GM23338 (cell line): ENCODE data around the gene ME2. TPM values are rescaled to one million over a fixed set of nuclear protein-coding genes. Genes with fewer than 3 reads are reported as not detected.

Experiments used
- ATAC-seq: fragments of 200-7000 bp; cut with Tn5 transposase; 3 replicates; pipeline ENCODE4 v1.9.1; 2020
- DNase-seq: peaks from one replicate; pipeline ENCODE4 v3.0.0-alpha.2; 2015; ENCODE audit warnings: low spot score
- H2AFZ ChIP-seq: fragments of 200-600 bp; sonication (generic); 2 replicates; pipeline ENCODE4 v1.8.0; 2016; ENCODE audit warnings: antibody characterized with exemption, mild to moderate bottlenecking, moderate library complexity
- H3F3A ChIP-seq: fragments of 200-600 bp; sonication (generic); replicated peaks from 2 replicates; pipeline ENCODE4 v1.8.0; 2017; ENCODE audit warnings: antibody characterized with exemption, mixed run types, low read depth
- H3K27ac ChIP-seq: fragments of 200-600 bp; sonication (generic); 2 replicates; pipeline ENCODE4 v1.6.1; 2016; ENCODE audit warnings: low read depth
- H3K27me3 ChIP-seq: fragments of 200-600 bp; sonication (generic); 2 replicates; pipeline ENCODE4 v1.8.0; 2016; ENCODE audit warnings: mild to moderate bottlenecking, mixed run types, moderate library complexity; ENCODE audit not compliant: insufficient read depth
- H3K36me3 ChIP-seq: fragments of 200-600 bp; sonication (generic); 2 replicates; pipeline ENCODE4 v1.8.0; 2016; ENCODE audit warnings: mild to moderate bottlenecking; ENCODE audit not compliant: insufficient read depth
- H3K4me1 ChIP-seq: fragments of 200-600 bp; sonication (generic); 2 replicates; pipeline ENCODE4 v1.8.0; 2016; ENCODE audit warnings: mild to moderate bottlenecking, moderate library complexity; ENCODE audit not compliant: insufficient read depth
- H3K4me2 ChIP-seq: fragments of 200-600 bp; sonication (generic); 2 replicates; pipeline ENCODE4 v1.7.1; 2017; ENCODE audit warnings: mixed run types
- H3K4me3 ChIP-seq: fragments of 200-600 bp; sonication (generic); 2 replicates; pipeline ENCODE4 v1.6.1; 2016; ENCODE audit warnings: mixed run types
- H3K79me2 ChIP-seq: fragments of 200-600 bp; sonication (generic); replicated peaks from 2 replicates; pipeline ENCODE4 v1.8.0; 2017; ENCODE audit warnings: mild to moderate bottlenecking; ENCODE audit not compliant: insufficient read depth
- H3K9me2 ChIP-seq: fragments of 200-600 bp; sonication (generic); 2 replicates; pipeline ENCODE4 v1.8.0; 2017; ENCODE audit not compliant: insufficient read depth
- H4K20me1 ChIP-seq: fragments of 200-600 bp; sonication (generic); replicated peaks from 2 replicates; pipeline ENCODE4 v1.8.0; 2017; ENCODE audit warnings: mild to moderate bottlenecking; ENCODE audit not compliant: insufficient read depth
- H3K27ac Mint-ChIP-seq: 2 replicates; pipeline ENCODE4 v1.8.0; 2020; ENCODE audit warnings: inconsistent platforms, mild to moderate bottlenecking, moderate library complexity, mixed read lengths
- H3K27me3 Mint-ChIP-seq: 3 replicates; pipeline ENCODE4 v1.8.0; 2022; ENCODE audit warnings: low read depth, mild to moderate bottlenecking, moderate library complexity, mixed read lengths, inconsistent platforms; ENCODE audit not compliant: insufficient read depth, poor library complexity
- H3K36me3 Mint-ChIP-seq: 3 replicates; pipeline ENCODE4 v1.8.0; 2021; ENCODE audit warnings: low read depth, mild to moderate bottlenecking, inconsistent platforms, moderate library complexity, mixed read lengths
- H3K4me1 Mint-ChIP-seq: 3 replicates; pipeline ENCODE4 v1.8.0; 2020; ENCODE audit warnings: mild to moderate bottlenecking, inconsistent platforms, mixed read lengths
- H3K4me3 Mint-ChIP-seq: 3 replicates; pipeline ENCODE4 v1.8.0; 2021; ENCODE audit warnings: moderate library complexity, mild to moderate bottlenecking, inconsistent platforms, mixed read lengths
- H3K9me3 Mint-ChIP-seq: 3 replicates; pipeline ENCODE4 v1.8.0; 2020; ENCODE audit warnings: moderate library complexity, mild to moderate bottlenecking, inconsistent platforms, mixed read lengths
- CREB1 ChIP-seq: fragments of 250-450 bp; sonication (Bioruptor Pico); IDR thresholded peaks from 2 replicates; pipeline ENCODE4 v1.5.0; 2020; ENCODE audit warnings: low read depth, mild to moderate bottlenecking, moderate library complexity
- EZH2 ChIP-seq: fragments of 200-600 bp; sonication (generic); IDR thresholded peaks from one replicate; pipeline ENCODE4 v1.8.0; 2017; ENCODE audit warnings: antibody characterized with exemption, mild to moderate bottlenecking, low read depth; ENCODE audit not compliant: unreplicated experiment
- NANOG ChIP-seq: IDR thresholded peaks from 2 replicates; pipeline ENCODE4 v1.6.1; 2016; ENCODE audit warnings: antibody characterized with exemption, borderline replicate concordance
- POLR2AphosphoS5 ChIP-seq: IDR thresholded peaks from 2 replicates; pipeline ENCODE4 v1.6.1; 2016; ENCODE audit warnings: antibody characterized with exemption, low read depth
- REST ChIP-seq: IDR thresholded peaks from one replicate; pipeline ENCODE4 v1.6.1; 2018; ENCODE audit warnings: antibody characterized with exemption; ENCODE audit not compliant: unreplicated experiment
- ZNF331 ChIP-seq: fragments of 250-450 bp; sonication (Bioruptor Pico); IDR thresholded peaks from 2 replicates; pipeline ENCODE4 v1.5.0; 2020; ENCODE audit warnings: low read depth, mild to moderate bottlenecking, moderate library complexity
- polyA plus RNA-seq: library from polyadenylated mRNA; unstranded; fragments of >200 nt; fragmentation: Nextera tagmentation; extraction: Ambion mirVana; gene quantifications from 2 replicates; pipeline ENCODE4 v1.2.1, GENCODE V29; 2016
- total RNA-seq: library from RNA; depleted of rRNA; stranded (reverse); fragments of >200 nt; shearing (Covaris generic); gene quantifications from 2 replicates; pipeline ENCODE4 v1.2.3, GENCODE V29; 2014
- TF ChIP-seq, protein P1 (sequence below): fragments of 250-450 bp; sonication (Bioruptor Pico); IDR thresholded peaks from 2 replicates; pipeline ENCODE4 v1.5.0; 2020; ENCODE audit warnings: mild to moderate bottlenecking, moderate library complexity

Gene ME2
- total and polyA plus RNA-seq, 2 experiments from 2014 or later: 61.0 to 102 TPM

GRCh38 chr18:50866765-50867164 lies 12.2 kb upstream of the ME2 start (continued):
- TF ChIP-seq, protein P1, sequence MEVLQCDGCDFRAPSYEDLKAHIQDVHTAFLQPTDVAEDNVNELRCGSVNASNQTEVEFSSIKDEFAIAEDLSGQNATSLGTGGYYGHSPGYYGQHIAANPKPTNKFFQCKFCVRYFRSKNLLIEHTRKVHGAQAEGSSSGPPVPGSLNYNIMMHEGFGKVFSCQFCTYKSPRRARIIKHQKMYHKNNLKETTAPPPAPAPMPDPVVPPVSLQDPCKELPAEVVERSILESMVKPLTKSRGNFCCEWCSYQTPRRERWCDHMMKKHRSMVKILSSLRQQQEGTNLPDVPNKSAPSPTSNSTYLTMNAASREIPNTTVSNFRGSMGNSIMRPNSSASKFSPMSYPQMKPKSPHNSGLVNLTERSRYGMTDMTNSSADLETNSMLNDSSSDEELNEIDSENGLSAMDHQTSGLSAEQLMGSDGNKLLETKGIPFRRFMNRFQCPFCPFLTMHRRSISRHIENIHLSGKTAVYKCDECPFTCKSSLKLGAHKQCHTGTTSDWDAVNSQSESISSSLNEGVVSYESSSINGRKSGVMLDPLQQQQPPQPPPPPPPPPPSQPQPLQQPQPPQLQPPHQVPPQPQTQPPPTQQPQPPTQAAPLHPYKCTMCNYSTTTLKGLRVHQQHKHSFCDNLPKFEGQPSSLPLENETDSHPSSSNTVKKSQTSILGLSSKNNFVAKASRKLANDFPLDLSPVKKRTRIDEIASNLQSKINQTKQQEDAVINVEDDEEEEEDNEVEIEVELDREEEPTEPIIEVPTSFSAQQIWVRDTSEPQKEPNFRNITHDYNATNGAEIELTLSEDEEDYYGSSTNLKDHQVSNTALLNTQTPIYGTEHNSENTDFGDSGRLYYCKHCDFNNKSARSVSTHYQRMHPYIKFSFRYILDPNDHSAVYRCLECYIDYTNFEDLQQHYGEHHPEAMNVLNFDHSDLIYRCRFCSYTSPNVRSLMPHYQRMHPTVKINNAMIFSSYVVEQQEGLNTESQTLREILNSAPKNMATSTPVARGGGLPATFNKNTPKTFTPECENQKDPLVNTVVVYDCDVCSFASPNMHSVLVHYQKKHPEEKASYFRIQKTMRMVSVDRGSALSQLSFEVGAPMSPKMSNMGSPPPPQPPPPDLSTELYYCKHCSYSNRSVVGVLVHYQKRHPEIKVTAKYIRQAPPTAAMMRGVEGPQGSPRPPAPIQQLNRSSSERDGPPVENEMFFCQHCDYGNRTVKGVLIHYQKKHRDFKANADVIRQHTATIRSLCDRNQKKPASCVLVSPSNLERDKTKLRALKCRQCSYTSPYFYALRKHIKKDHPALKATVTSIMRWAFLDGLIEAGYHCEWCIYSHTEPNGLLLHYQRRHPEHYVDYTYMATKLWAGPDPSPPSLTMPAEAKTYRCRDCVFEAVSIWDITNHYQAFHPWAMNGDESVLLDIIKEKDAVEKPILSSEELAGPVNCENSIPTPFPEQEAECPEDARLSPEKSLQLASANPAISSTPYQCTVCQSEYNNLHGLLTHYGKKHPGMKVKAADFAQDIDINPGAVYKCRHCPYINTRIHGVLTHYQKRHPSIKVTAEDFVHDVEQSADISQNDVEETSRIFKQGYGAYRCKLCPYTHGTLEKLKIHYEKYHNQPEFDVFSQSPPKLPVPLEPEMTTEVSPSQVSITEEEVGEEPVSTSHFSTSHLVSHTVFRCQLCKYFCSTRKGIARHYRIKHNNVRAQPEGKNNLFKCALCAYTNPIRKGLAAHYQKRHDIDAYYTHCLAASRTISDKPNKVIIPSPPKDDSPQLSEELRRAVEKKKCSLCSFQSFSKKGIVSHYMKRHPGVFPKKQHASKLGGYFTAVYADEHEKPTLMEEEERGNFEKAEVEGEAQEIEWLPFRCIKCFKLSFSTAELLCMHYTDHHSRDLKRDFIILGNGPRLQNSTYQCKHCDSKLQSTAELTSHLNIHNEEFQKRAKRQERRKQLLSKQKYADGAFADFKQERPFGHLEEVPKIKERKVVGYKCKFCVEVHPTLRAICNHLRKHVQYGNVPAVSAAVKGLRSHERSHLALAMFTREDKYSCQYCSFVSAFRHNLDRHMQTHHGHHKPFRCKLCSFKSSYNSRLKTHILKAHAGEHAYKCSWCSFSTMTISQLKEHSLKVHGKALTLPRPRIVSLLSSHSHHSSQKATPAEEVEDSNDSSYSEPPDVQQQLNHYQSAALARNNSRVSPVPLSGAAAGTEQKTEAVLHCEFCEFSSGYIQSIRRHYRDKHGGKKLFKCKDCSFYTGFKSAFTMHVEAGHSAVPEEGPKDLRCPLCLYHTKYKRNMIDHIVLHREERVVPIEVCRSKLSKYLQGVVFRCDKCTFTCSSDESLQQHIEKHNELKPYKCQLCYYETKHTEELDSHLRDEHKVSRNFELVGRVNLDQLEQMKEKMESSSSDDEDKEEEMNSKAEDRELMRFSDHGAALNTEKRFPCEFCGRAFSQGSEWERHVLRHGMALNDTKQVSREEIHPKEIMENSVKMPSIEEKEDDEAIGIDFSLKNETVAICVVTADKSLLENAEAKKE: no peak

GRCh38 chr18:50869150-50869549 lies 9.8 kb upstream of the ME2 start:
- H3K4me2 ChIP-seq: no peak overlapping the region
- no peak overlapping the region for H3K27ac ChIP-seq
- DNase-seq (peak; percentile 14), ATAC-seq (peak; percentile 31; the same call in 1 of the 3 replicates)
- no peaks in the 10 kb centered on the region for H3F3A ChIP-seq
- Mint-ChIP-seq H3K27ac (peak overlapping the region; percentile 13; the same call in 1 of the 2 replicates), H3K9me3 (no peaks in the 10 kb centered on the region), H3K27me3 (peaks cover 2% of the 10 kb centered on the region), H3K4me1 (peaks cover 4% of the 10 kb centered on the region; the same call in 2 of the 3 replicates), H3K36me3 (no peaks in the 10 kb centered on the region), H3K4me3 (no peak overlapping the region)
- H3K4me1 ChIP-seq: 0 out of 2 replicates have a peak, but pooled peaks cover 4% of the 10 kb centered on the region
- no peaks in the 10 kb centered on the region for H3K36me3 ChIP-seq
- no peaks in the 10 kb centered on the region for H3K9me2 ChIP-seq
- no peaks in the 10 kb centered on the region for H3K79me2 ChIP-seq
- H3K27me3 ChIP-seq: no peaks in the 10 kb centered on the region
- H4K20me1 ChIP-seq: no peaks in the 10 kb centered on the region
- peak overlapping the region; percentile 75 for H2AFZ ChIP-seq
- no peak overlapping the region for H3K4me3 ChIP-seq
- TF ChIP-seq CREB1 (CRISPR knock-in tag): no peak
- no peak for TF ChIP-seq NANOG
- TF ChIP-seq POLR2AphosphoS5: no peak
- TF ChIP-seq EZH2: no peak
- no peak for TF ChIP-seq ZNF331 (CRISPR knock-in tag)
- no peak for TF ChIP-seq REST
